GM12878 (cell line): ENCODE data around the gene DCAF12. TPM values are rescaled to one million over a fixed set of nuclear protein-coding genes. Genes with fewer than 3 reads are reported as not detected.

Experiments
- ATAC-seq: fragments of 200-7000 bp; cut with Tn5 transposase; 3 replicates; pipeline ENCODE4 v1.9.1; 2020; ENCODE audit warnings: mild to moderate bottlenecking, moderate library complexity
- BruUV-seq: library from RNA; stranded (reverse); fragments of 400-500 nt; replicated peaks from 2 replicates; lab custom pipeline; 2021; lab: Mats Ljungman, UMichigan
- CTCF ChIA-PET: fragments of 300-600 bp; sonication (Branson Sonifier 250); formaldehyde crosslinking; extraction: SDS; loops from one replicate; lab custom pipeline; 2021; ENCODE audit warnings: inconsistent platforms; lab: Yijun Ruan, JAX
- POLR2A ChIA-PET: fragments of 350-600 bp; formaldehyde crosslinking; extraction: SDS; loops from one replicate; lab custom pipeline; 2021; ENCODE audit warnings: inconsistent platforms; lab: Charles Lee
- RAD21 ChIA-PET: fragments of 300-600 bp; sonication (Branson Sonifier 250); formaldehyde crosslinking; loops from one replicate; lab custom pipeline; 2023; ENCODE audit warnings: antibody characterized with exemption; ENCODE audit not compliant: unreplicated experiment; lab: Charles Lee
- SMC1A ChIA-PET: fragments of 300-600 bp; sonication (Branson Sonifier 250); formaldehyde crosslinking; loops from one replicate; lab custom pipeline; 2023; ENCODE audit not compliant: unreplicated experiment, uncharacterized antibody; lab: Charles Lee
- DNase-seq: peaks from one replicate; pipeline ENCODE4 v3.0.0-alpha.2; 2011; ENCODE audit warnings: low read depth, low spot score
- FAIRE-seq: peaks from 3 replicates; lab custom pipeline; 2011; peaks lifted over from hg19 to GRCh38; lab: Jason Lieb, UNC
- H2AFZ ChIP-seq: 2 replicates; pipeline ENCODE4 v1.6.0; 2011; ENCODE audit warnings: low read depth, low read length, control low read depth; ENCODE audit not compliant: control insufficient read depth
- H3K27ac ChIP-seq: 2 replicates; pipeline ENCODE4 v1.5.1; 2011; ENCODE audit warnings: control low read depth; ENCODE audit not compliant: control insufficient read depth, insufficient read depth
- H3K27me3 ChIP-seq, 2 experiments: replicated peaks in 1 of 2; 2 replicates each; pipeline versions ENCODE4 v1.6.0 to v1.6.1; 2011; ENCODE audit warnings: low read length in 1 of 2; ENCODE audit not compliant: control insufficient read depth in 2 of 2, insufficient read depth in 2 of 2
- H3K36me3 ChIP-seq, 2 experiments: 2 replicates each; pipeline ENCODE4 v1.5.1; 2011; ENCODE audit warnings: low read length in 1 of 2; ENCODE audit not compliant: control insufficient read depth in 2 of 2, insufficient read depth in 2 of 2
- H3K4me1 ChIP-seq: 2 replicates; pipeline ENCODE4 v1.6.1; 2011; ENCODE audit warnings: mild to moderate bottlenecking, low read length, moderate library complexity, mixed read lengths; ENCODE audit not compliant: control insufficient read depth, insufficient read depth
- H3K4me2 ChIP-seq: 2 replicates; pipeline ENCODE4 v1.6.0; 2011; ENCODE audit warnings: control low read depth; ENCODE audit not compliant: control insufficient read depth, insufficient read depth
- H3K4me3 ChIP-seq: fragments of 200-600 bp; sonication (generic); 2 replicates; pipeline ENCODE4 v1.5.1; 2016
- H3K79me2 ChIP-seq: 2 replicates; pipeline ENCODE4 v1.6.0; 2011; ENCODE audit warnings: low read length; ENCODE audit not compliant: control insufficient read depth, insufficient read depth
- H3K9ac ChIP-seq: 2 replicates; pipeline ENCODE4 v1.8.0; 2011; ENCODE audit warnings: low read length, control low read depth, mixed read lengths; ENCODE audit not compliant: control insufficient read depth, insufficient read depth
- H3K9me3 ChIP-seq: replicated peaks from 3 replicates; pipeline ENCODE4 v1.5.1; 2011; ENCODE audit warnings: mild to moderate bottlenecking, low read length; ENCODE audit not compliant: control insufficient read depth, insufficient read depth
- H4K20me1 ChIP-seq: 2 replicates; pipeline ENCODE4 v1.6.0; 2011; ENCODE audit not compliant: control insufficient read depth, insufficient read depth
- BMI1 ChIP-seq: fragments of 450-650 bp; IDR thresholded peaks from 2 replicates; pipeline ENCODE4 v1.6.1; 2016; ENCODE audit warnings: mild to moderate bottlenecking, moderate library complexity, borderline replicate concordance
- CBFB ChIP-seq: IDR thresholded peaks from 2 replicates; pipeline ENCODE4 v1.6.1; 2016; ENCODE audit warnings: antibody characterized with exemption, low read depth
- CHD1 ChIP-seq: IDR thresholded peaks from 2 replicates; pipeline ENCODE4 v1.6.1; 2012; ENCODE audit warnings: low read depth, low read length, improper control_type of control experiment
- GATAD2B ChIP-seq: fragments of 450-650 bp; conservative IDR thresholded peaks from 2 replicates; pipeline ENCODE4 v1.6.1; 2017; ENCODE audit warnings: low read depth, mild to moderate bottlenecking, moderate library complexity
- HDAC2 ChIP-seq: fragments of 200-600 bp; sonication (generic); IDR thresholded peaks from 2 replicates; pipeline ENCODE4 v1.6.1; 2017
- IKZF1 ChIP-seq: fragments of 450-650 bp; conservative IDR thresholded peaks from 2 replicates; pipeline ENCODE4 v1.6.1; 2017; ENCODE audit warnings: antibody characterized with exemption, mild to moderate bottlenecking
- JUND ChIP-seq: IDR thresholded peaks from 2 replicates; pipeline ENCODE4 v1.6.1; 2012; ENCODE audit warnings: low read depth, mild to moderate bottlenecking, low read length, improper control_type of control experiment, moderate library complexity
- KLF5 ChIP-seq: fragments of 450-650 bp; IDR thresholded peaks from 2 replicates; pipeline ENCODE4 v1.6.1; 2014; ENCODE audit warnings: mild to moderate bottlenecking; ENCODE audit not compliant: partially characterized antibody
- MEF2B ChIP-seq: fragments of 450-650 bp; IDR thresholded peaks from 2 replicates; pipeline ENCODE4 v1.6.1; 2018; ENCODE audit warnings: mild to moderate bottlenecking, moderate library complexity; ENCODE audit not compliant: partially characterized antibody, poor library complexity, severe bottlenecking
- MTA3 ChIP-seq: IDR thresholded peaks from 2 replicates; pipeline ENCODE4 v1.6.1; 2012; ENCODE audit warnings: low read length, inconsistent platforms, borderline replicate concordance
- NBN ChIP-seq: fragments of 450-650 bp; IDR thresholded peaks from 2 replicates; pipeline ENCODE4 v1.6.1; 2016
- NR2F1 ChIP-seq: fragments of 450-650 bp; conservative IDR thresholded peaks from 2 replicates; pipeline ENCODE4 v1.6.1; 2017; ENCODE audit warnings: mild to moderate bottlenecking
- POU2F2 ChIP-seq: IDR thresholded peaks from 3 replicates; pipeline ENCODE4 v1.6.1; 2011; ENCODE audit warnings: low read depth, mild to moderate bottlenecking, low read length, borderline replicate concordance
- RFX5 ChIP-seq: IDR thresholded peaks from 2 replicates; pipeline ENCODE4 v1.6.1; 2011; ENCODE audit warnings: low read depth, low read length, improper control_type of control experiment
- SPI1 ChIP-seq: IDR thresholded peaks from 2 replicates; pipeline ENCODE4 v1.6.1; 2011; ENCODE audit warnings: low read depth, mild to moderate bottlenecking, low read length, moderate library complexity, borderline replicate concordance; ENCODE audit not compliant: insufficient read depth
- STAT3 ChIP-seq: IDR thresholded peaks from 2 replicates; pipeline ENCODE4 v1.6.1; 2011; ENCODE audit warnings: low read depth, low read length, improper control_type of control experiment
- SUPT20H ChIP-seq: IDR thresholded peaks from 2 replicates; pipeline ENCODE4 v1.6.1; 2011; ENCODE audit warnings: low read depth, mild to moderate bottlenecking, low read length, moderate library complexity, borderline replicate concordance; ENCODE audit not compliant: control insufficient read depth
- TAF1 ChIP-seq: IDR thresholded peaks from 2 replicates; pipeline ENCODE4 v1.6.1; 2011; ENCODE audit warnings: mild to moderate bottlenecking, low read depth, low read length, borderline replicate concordance
- TCF12 ChIP-seq: IDR thresholded peaks from 2 replicates; pipeline ENCODE4 v1.6.1; 2011; ENCODE audit warnings: low read depth, mild to moderate bottlenecking, low read length
- YBX1 ChIP-seq: fragments of 450-650 bp; IDR thresholded peaks from 2 replicates; pipeline ENCODE4 v1.6.1; 2016; ENCODE audit warnings: antibody characterized with exemption
- WGBS: methylation state at CpG from one replicate; pipeline ENCODE4 v1.1.6; 2016; ENCODE audit warnings: low lambda C conversion rate; ENCODE audit not compliant: insufficient replicate concordance, insufficient coverage; ENCODE audit errors: missing lambda C conversion rate; 5-methylcytosine and 5-hydroxymethylcytosine counted together
- in situ Hi-C: fragments of 300-500 bp; cut with MboI; formaldehyde crosslinking; loops from 9 replicates; pipeline ENCODE4 v1.14.3; 2018; ENCODE audit warnings: mixed read lengths
- intact Hi-C: fragments of 100-400 bp; cut with micrococcal nuclease; formaldehyde crosslinking; loops from one replicate; pipeline ENCODE4 v1.14.2; 2022; ENCODE audit not compliant: unreplicated experiment
- polyA plus RNA-seq, 11 experiments: library from polyadenylated mRNA; depleted of rRNA in 4 of 11; unstranded in 6 of 11; stranded (reverse) in 5 of 11; fragments of >200 nt; fragmentation: Nextera tagmentation in 4 of 11; fragmentation: Illumina TruSeq in 1 of 11; extraction: Ambion mirVana in 4 of 11; extraction: Trizol in 1 of 11; gene quantifications; 1 replicate in 1 of 11; 2 replicates in 10 of 11; pipeline versions ENCODE4 v1.2.1 to v1.2.3, GENCODE V29; 2011 to 2016; ENCODE audit warnings: inconsistent platforms in 2 of 11, missing spikeins in 2 of 11, low read depth in 1 of 11
- total RNA-seq, 4 experiments: library from RNA; depleted of rRNA in 3 of 4; stranded (reverse); fragments of >200 nt in 3 of 4; fragmentation: Illumina TruSeq in 1 of 4; extraction: Trizol in 1 of 4; gene quantifications; 2 replicates each; pipeline versions ENCODE4 v1.2.1 to v1.2.3, GENCODE V29; 2013 to 2021

Gene DCAF12
- total and polyA plus RNA-seq, 10 of the 15 experiments (the other 5 are each of a cell fraction or from before 2014, with no cell fraction given): 11.7 to 57.6 (median 34.6) TPM

DNA sequence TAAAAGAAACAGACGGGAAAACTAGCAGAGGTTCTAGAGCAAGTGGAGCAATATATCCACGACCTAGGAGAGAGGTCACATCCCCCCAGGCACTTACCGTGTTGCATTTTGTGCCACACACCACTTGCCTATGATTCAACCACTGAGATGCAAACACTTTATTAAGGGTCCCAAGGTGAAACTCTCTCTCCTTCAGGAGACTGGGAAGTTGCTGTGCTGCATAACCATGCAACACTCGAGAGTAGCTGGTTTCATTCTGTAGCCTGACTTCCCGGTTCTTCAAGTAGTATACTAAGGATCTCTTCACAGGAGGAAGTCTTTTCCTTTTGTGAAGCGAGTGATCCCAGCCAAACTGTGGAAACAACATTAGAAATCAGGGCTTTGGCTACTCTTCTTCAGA lies 1.6 kb downstream of the DCAF12 start:
- Histone ChIP-seq H3K79me2 (peaks cover 44% of the 10 kb centered on the region), H3K9ac (peak overlapping the region; percentile 86), H3K4me1 (peaks cover 20% of the 10 kb centered on the region), H3K4me3 (peak overlapping the region; percentile 97), H3K27me3 (no peaks in the 10 kb centered on the region), H3K27ac (peak overlapping the region; percentile 84), H4K20me1 (no peaks in the 10 kb centered on the region), H3K36me3 (peaks cover 0 to 9% of the 10 kb centered on the region in 2 experiments; a peak in 1 of 4 replicates), H2AFZ (no peak overlapping the region), H3K4me2 (peak overlapping the region; percentile 99), H3K9me3 (no peaks in the 10 kb centered on the region)
- BruUV-seq: no TSS peak
- RAD21 ChIA-PET: no interaction called here
- TF ChIP-seq NBN: no peak
- TF ChIP-seq SPI1: 0 out of 2 replicates have a peak, but pooled peaks have one; percentile 4
- TF ChIP-seq RFX5: no peak
- no peak for TF ChIP-seq TCF12
- TF ChIP-seq STAT3: no peak
- DNase-seq (no peak), ATAC-seq (no peak), FAIRE-seq (no peak)
- intact Hi-C loops: loop anchor here (5.0 kb wide), 2 partner anchors 52 to 127 kb away; partner anchors contain the start of gene UBAP1
- POLR2A ChIA-PET: no interaction called here
- CTCF ChIA-PET: interaction anchor here (0.6 kb wide), 1 partner anchor 311 kb away, joined by 3 read pairs; no protein-coding TSS in a partner anchor
- SMC1A ChIA-PET: interaction anchor here (1.0 kb wide), 1 partner anchor 89 kb away, joined by 3 read pairs; no protein-coding TSS in a partner anchor
- 13% methylated on average over 6 of the region's 6 CpGs for WGBS
- in situ Hi-C loops: no loop called here

DNA sequence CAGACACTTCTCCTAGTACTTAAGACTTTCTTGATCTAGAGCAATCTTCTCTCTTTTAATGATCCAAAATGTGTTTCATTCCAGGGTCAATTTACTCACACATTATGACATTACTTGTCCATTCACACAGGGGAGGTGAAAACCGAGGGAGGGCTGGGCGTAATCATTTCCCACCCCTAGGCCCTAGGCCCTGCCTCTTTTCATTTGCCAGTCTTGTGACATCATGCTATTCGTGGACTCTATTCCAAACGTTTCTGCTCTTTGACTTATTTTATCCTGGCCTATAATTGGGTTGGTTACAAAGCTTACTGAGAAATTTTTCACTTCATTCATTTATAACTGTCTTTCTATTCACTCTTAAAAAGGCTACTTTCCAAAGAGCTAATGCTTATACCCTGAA lies 2.4 kb downstream of the DCAF12 start:
- H3K9ac ChIP-seq: no peak overlapping the region
- peak overlapping the region; percentile 99 for H3K4me2 ChIP-seq
- peak; percentile 43 for ATAC-seq
- FAIRE-seq: peak; percentile 71
- ChIA-PET SMC1A (interaction anchor here (1.0 to 1.4 kb wide), 2 partner anchors 46 to 90 kb away, joined by 3 read pairs; no protein-coding TSS in a partner anchor), CTCF (no interaction called here), RAD21 (no interaction called here), POLR2A (interaction anchor here (0.9 kb wide), 1 partner anchor 24 kb away, joined by 5 read pairs; no protein-coding TSS in a partner anchor)
- H2AFZ ChIP-seq: no peak overlapping the region
- peak overlapping the region; percentile 97 for H3K4me3 ChIP-seq
- in situ Hi-C loops: no loop called here
- no peaks in the 10 kb centered on the region for H4K20me1 ChIP-seq
- intact Hi-C loops: no loop called here
- H3K27ac ChIP-seq: peak overlapping the region; percentile 43
- BruUV-seq: no TSS peak
- H3K79me2 ChIP-seq: peaks cover 47% of the 10 kb centered on the region
- H3K9me3 ChIP-seq: no peaks in the 10 kb centered on the region
- peaks cover 0 to 9% of the 10 kb centered on the region in 2 experiments; a peak in 1 of 4 replicates for H3K36me3 ChIP-seq
- 1% methylated on average over 4 of the region's 4 CpGs for WGBS
- TF ChIP-seq TAF1: no peak
- TF ChIP-seq CBFB: no peak
- TF ChIP-seq IKZF1: no peak
- no peak for TF ChIP-seq MTA3
- TF ChIP-seq POU2F2: no peak
- no peak for TF ChIP-seq GATAD2B
- no peak for TF ChIP-seq HDAC2
- TF ChIP-seq YBX1: no peak
- no peak for TF ChIP-seq BMI1
- TF ChIP-seq JUND: no peak
- no peak for TF ChIP-seq SUPT20H
- TF ChIP-seq NR2F1: no peak
- TF ChIP-seq CHD1: no peak
- no peak for TF ChIP-seq MEF2B
- TF ChIP-seq KLF5: no peak
- H3K4me1 ChIP-seq: peaks cover 20% of the 10 kb centered on the region
- H3K27me3 ChIP-seq: no peaks in the 10 kb centered on the region
- DNase-seq: no peak
